ENCODE results near the gene TCEA2.

TCEA2 gene

GRCh38 chr20:64049878-64050260 lies 13.1 kb upstream of the TCEA2 start:
- no peak for DNase-seq

GRCh38 chr20:64050261-64051032 lies 12.6 kb upstream of the TCEA2 start:
- DNase-seq = peak; percentile 50

- no peak for DNase-seq
Measured at GRCh38 chr20:64051033-64051452, 12.0 kb upstream of the TCEA2 start.

GRCh38 chr20:64051561-64052325 lies 11.3 kb upstream of the TCEA2 start:
- no peak for DNase-seq

GRCh38 chr20:64052326-64052722 lies 10.7 kb upstream of the TCEA2 start:
- no peak for DNase-seq

GRCh38 chr20:64052987-64053840 lies 9.8 kb upstream of the TCEA2 start:
- DNase-seq = no peak

- DNase-seq = peak; percentile 70
Measured at GRCh38 chr20:64053841-64054661, 8.9 kb upstream of the TCEA2 start.

GRCh38 chr20:64055396-64055892 lies 7.6 kb upstream of the TCEA2 start:
- DNase-seq = no peak

- no peak for DNase-seq
Measured at GRCh38 chr20:64055893-64056638, 6.9 kb upstream of the TCEA2 start.

- no peak for DNase-seq
Measured at GRCh38 chr20:64056639-64056888, 6.4 kb upstream of the TCEA2 start.

- no peak for DNase-seq
Measured at GRCh38 chr20:64056889-64057627, 5.9 kb upstream of the TCEA2 start.

- DNase-seq = peak; percentile 83
Measured at GRCh38 chr20:64057628-64058498, 5.1 kb upstream of the TCEA2 start.

- DNase-seq = no peak
Measured at GRCh38 chr20:64058536-64058935, 4.5 kb upstream of the TCEA2 start.

GRCh38 chr20:64062276-64062595 lies 762 bp upstream of the TCEA2 start:
- no peak for DNase-seq

GRCh38 chr20:64063389-64064144 lies 569 bp downstream of the TCEA2 start:
- DNase-seq = no peak

GRCh38 chr20:64064145-64064698 lies 1.2 kb downstream of the TCEA2 start:
- DNase-seq = no peak

- DNase-seq = no peak
Measured at GRCh38 chr20:64065062-64065973, 2.3 kb downstream of the TCEA2 start.

- peak; percentile 53 for DNase-seq
Measured at GRCh38 chr20:64065974-64066343, 3.0 kb downstream of the TCEA2 start.
